WTC11 (cell line): ENCODE results near the gene OCEL1.
"Not testable (repeated sequence)": the region's sequence is repeated elsewhere in the genome, so short reads cannot be mapped to it uniquely, and the experiment has no call there.

Experiments
- CTCF ChIP-seq: fragments of 200-600 bp; IDR thresholded peaks from 2 replicates; pipeline ENCODE4 v1.8.0; 2022; ENCODE audit warnings: antibody characterized with exemption
- ESRRA ChIP-seq: sonication (generic); formaldehyde crosslinking; IDR thresholded peaks from 2 replicates; pipeline ENCODE4 v1.8.1; 2022; ENCODE audit warnings: mild to moderate bottlenecking, missing genetic modification reagents, borderline replicate concordance
- HMGXB4 ChIP-seq: sonication (generic); formaldehyde crosslinking; IDR thresholded peaks from 2 replicates; pipeline ENCODE4 v1.8.1; 2023; ENCODE audit warnings: mild to moderate bottlenecking, moderate library complexity, missing genetic modification reagents
- KAT7 ChIP-seq: sonication (generic); formaldehyde crosslinking; IDR thresholded peaks from 2 replicates; pipeline ENCODE4 v1.8.1; 2023; ENCODE audit warnings: missing genetic modification reagents, mild to moderate bottlenecking, borderline replicate concordance
- MAX ChIP-seq: sonication (generic); formaldehyde crosslinking; IDR thresholded peaks from 2 replicates; pipeline ENCODE4 v1.8.0; 2022; ENCODE audit warnings: mild to moderate bottlenecking, missing genetic modification reagents
- MXD4 ChIP-seq: fragments of 250-450 bp; sonication (Bioruptor Pico); IDR thresholded peaks from 2 replicates; pipeline ENCODE4 v1.8.0; 2021; ENCODE audit warnings: mild to moderate bottlenecking, moderate library complexity, borderline replicate concordance
- NR3C1 ChIP-seq: sonication (generic); formaldehyde crosslinking; conservative IDR thresholded peaks from 2 replicates; pipeline ENCODE4 v1.8.1; 2023; ENCODE audit warnings: low read depth, mild to moderate bottlenecking, missing genetic modification reagents
- USF2 ChIP-seq: sonication (generic); formaldehyde crosslinking; IDR thresholded peaks from 2 replicates; pipeline ENCODE4 v1.8.1; 2023; ENCODE audit warnings: mild to moderate bottlenecking, missing genetic modification reagents, moderate library complexity
- ZNF512 ChIP-seq: sonication (generic); formaldehyde crosslinking; IDR thresholded peaks from 2 replicates; pipeline ENCODE4 v1.8.1; 2022; ENCODE audit warnings: missing genetic modification reagents, borderline replicate concordance

GRCh38 chr19:17274892-17275291 is 48.9 kb downstream of the OCEL1 start:
- not testable (repeated sequence) for TF ChIP-seq USF2 (CRISPR knock-in tag); ESRRA (CRISPR knock-in tag); MAX; ZNF512 (CRISPR knock-in tag); NR3C1 (CRISPR knock-in tag); MXD4 (CRISPR knock-in tag); CTCF; HMGXB4 (CRISPR knock-in tag); KAT7 (CRISPR knock-in tag)
